Stimulated activated CD4-positive, alpha-beta T cell treated with anti-CD3 and anti-CD28 coated beads, Interleukin-12 subunit alpha, Interleukin-12 subunit beta, amount 100 ng/mL, for 4 hours (primary cell): Measurements from ENCODE around the gene CORO2A.

Experiments
- DNase-seq: peaks from one replicate; pipeline ENCODE4 v3.0.0-alpha.2; 2020

Gene CORO2A, protein sequence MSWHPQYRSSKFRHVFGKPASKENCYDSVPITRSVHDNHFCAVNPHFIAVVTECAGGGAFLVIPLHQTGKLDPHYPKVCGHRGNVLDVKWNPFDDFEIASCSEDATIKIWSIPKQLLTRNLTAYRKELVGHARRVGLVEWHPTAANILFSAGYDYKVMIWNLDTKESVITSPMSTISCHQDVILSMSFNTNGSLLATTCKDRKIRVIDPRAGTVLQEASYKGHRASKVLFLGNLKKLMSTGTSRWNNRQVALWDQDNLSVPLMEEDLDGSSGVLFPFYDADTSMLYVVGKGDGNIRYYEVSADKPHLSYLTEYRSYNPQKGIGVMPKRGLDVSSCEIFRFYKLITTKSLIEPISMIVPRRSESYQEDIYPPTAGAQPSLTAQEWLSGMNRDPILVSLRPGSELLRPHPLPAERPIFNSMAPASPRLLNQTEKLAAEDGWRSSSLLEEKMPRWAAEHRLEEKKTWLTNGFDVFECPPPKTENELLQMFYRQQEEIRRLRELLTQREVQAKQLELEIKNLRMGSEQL

DNA sequence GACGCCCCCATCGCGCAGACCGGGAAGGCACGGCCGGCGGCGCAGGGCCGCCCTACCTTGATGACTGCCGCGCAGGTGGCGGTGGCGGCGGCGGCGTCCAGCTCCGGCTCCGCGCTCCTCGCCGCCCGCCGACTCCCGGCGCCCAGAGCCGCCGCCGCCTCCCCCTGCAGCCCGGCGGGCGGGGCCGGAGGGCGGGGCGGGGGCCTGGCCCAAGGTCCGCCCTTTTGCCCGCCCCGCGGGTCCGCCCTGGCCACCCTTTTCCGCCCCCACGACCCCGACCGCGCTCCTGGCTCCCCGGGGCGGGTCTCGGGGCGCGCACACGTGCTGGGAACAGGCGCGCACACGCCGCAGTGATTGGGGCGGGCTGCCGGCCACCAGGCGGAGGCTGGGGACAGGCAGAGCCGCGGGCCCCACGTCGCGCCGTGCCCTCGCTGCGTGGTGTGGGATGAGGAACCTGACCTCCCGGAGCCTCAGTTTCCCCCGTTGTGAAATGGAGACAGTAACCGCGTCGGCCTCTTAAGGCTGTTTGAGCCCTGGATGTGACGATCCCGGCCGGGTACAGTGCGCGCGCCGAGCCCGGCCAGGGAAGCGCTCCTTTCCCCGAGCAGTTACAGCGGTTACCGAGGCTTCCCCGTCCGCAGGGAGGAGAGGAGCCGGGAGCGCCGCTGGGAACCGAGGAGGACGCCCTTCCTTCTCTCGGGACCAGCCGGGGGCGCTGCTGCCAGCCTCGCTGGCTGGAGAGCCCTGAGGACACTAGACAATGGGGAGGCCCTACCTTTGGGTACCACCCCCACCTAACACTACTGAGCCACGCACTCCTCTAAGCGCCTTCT, at the start of gene CORO2A:
Gene CORO2A (minus strand): TSS at position 135 of the 833 bp plus-strand sequence. CDS start 34,977 bp downstream, outside the sequence.
- DNase-seq = peak; percentile 76

GRCh38 chr9:98241357-98242300, 49.2 kb upstream of the CORO2A start:
- no peak for DNase-seq

- no peak for DNase-seq
These were observed 48.0 kb upstream of the CORO2A start for GRCh38 chr9:98240475-98240874.

DNA sequence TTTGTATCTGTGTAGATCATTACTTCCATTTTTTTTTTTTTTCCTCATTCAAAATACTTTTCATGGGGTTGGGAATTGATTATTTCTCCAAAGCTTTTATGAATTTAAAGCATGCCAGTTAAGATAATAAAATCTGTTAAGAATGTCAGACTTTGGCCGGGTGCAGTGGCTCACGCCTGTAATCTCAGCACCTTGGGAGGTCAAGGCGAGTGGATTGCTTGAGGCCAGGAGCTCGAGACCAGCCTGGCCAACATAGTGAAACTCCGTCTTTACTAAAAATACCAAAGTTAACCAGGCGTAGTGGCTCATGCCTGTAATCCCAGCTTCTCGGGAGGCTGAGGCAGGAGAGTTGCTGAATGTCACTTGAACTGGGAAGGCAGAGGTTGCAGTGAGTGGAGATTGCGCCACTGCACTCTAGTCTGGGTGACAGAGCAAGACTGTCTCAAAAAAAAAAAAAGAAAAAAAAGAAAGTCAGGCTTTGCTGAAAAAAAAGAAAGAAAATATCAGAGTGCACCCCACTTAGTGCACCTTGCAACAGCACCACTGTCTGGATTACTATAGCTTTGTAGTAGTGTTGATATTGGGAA, 44.6 kb upstream of the CORO2A start:
- no peak for DNase-seq

DNA sequence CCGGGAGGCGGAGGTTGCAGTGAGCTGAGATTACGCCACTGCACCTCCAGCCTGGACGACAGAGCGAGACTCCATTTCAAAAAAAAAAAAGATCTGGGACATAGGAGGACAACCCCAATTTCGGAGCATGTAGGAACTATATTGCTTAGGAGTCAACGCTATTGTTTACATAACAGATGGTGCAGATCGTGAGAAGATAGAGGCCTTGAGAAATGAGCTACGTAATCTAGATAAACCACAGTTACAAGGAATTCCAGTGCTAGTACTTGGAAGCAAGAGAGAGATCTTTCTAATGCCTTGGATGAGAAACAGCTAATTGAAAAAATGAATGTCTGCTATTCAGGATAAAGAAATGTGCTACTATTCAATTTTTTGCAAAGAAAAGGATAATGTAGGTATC, 42.7 kb upstream of the CORO2A start:
- DNase-seq = no peak

- no peak for DNase-seq
These were observed 41.9 kb upstream of the CORO2A start for GRCh38 chr9:98234245-98234825.

- no peak for DNase-seq
These were observed 40.5 kb upstream of the CORO2A start for GRCh38 chr9:98232926-98233325.

DNA sequence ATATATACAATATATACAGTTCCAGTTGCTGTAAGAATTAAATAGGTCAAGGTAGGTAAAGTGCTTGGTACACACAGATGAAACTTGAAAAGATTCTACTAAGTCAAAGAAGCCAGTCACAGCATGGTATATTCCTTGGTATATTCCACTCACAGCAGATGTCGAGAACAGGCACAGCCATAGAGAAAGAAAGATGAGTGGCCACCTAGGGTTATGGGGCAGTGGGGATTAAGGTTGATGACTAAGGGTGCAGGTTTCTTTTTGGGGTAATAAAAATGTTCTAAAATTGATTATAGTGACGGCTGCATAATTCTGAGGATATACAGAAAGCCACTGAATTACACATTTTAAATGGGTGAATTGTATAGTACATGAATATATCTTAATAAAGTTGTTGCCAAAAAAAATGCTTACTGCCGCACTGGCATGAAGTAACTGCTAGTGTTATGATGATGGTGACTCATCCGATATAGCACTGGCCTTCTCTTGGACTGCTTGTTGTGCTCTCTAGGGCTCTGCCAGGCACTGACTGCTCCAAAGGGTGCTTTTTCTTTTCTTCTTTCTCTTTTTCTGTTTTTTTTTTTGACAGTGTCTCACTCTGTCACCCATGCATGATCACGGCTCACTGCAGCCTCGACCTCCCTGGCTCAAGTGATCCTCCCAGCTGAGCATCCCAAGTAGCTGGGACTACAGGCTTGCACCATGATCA, 39.5 kb upstream of the CORO2A start:
- no peak for DNase-seq

GRCh38 chr9:98230789-98231188, 38.4 kb upstream of the CORO2A start:
- no peak for DNase-seq

DNA sequence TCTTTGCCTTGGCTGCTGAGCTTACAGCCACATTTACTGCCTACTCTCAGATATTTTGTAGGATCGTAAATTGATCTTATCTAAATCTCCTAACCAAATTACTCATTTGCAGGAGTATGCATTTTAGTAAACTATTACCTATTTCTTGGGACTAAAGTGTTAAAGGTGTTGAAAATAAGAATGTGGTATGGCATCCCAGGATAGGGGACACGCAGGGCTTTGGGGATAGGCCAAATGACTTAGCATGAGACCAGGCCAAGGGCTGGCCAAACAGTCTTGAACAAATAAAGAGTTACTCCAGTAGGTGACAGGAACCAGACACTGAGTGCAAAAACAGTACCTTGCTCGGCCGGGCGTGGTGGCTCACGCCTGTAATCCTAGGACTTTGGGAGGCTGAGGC, 37.9 kb upstream of the CORO2A start:
- no peak for DNase-seq

DNA sequence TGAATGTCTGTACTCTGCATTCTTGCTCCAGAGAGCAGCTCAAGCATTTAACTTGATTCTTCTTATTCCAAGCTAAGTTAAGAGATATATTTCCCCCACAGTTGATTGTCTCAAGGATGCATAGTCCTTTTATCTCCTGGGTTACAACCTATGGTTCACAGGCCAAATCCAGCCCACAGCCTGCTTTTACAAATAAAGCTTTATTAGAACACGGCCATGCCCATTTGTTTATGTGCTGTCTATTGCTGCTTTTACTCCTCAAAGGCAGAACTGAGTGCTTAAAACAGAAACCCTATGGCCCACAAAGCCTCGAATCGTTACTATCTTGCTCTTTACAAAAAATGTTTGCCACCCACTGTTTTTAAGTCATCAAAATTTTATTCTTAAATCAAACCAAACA, 37.2 kb upstream of the CORO2A start:
- no peak for DNase-seq

GRCh38 chr9:98229090-98229395, 36.6 kb upstream of the CORO2A start:
- DNase-seq = no peak

- no peak for DNase-seq
These were observed 36.1 kb upstream of the CORO2A start for GRCh38 chr9:98228392-98229089.

DNA sequence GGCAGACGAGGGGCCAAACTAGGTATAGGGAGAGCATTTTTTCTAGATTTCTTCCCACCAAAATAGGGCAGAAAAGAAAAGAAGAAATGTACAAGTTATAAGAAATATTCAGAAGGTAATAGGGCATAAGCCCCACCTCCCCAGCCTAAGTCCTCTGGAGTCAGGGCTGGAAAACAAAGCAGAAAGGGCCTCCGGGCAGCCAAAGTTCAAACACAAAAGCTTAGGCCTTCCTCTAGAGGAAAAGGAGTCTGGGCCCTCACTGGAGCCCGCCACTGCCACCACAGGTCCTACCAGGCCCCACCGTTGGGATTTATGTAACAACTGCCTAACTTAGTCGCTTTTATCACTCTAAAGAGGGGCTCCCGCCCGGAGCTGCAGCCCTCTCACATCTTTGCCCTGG, 35.4 kb upstream of the CORO2A start:
- no peak for DNase-seq

GRCh38 chr9:98226957-98227356, 34.5 kb upstream of the CORO2A start:
- DNase-seq = no peak

DNA sequence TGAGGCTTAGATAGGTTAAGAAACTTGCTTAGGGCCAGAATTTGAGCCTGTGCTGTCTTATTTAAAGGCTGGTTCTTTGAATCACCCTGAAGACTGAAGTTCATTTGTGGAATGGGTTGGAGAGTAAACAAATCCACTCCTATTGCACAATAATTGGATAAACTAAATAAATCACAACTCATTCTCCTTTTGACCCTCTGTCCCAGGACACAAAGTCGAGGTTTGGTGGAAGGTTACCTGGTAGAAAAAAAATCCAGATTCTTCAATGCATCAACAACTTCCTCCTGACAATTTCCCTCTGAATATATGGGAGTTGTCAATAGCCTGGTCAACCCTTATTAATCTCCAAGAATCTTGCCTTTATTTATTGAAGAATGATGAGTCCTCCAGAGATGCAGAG, 34.1 kb upstream of the CORO2A start:
- DNase-seq = no peak

DNA sequence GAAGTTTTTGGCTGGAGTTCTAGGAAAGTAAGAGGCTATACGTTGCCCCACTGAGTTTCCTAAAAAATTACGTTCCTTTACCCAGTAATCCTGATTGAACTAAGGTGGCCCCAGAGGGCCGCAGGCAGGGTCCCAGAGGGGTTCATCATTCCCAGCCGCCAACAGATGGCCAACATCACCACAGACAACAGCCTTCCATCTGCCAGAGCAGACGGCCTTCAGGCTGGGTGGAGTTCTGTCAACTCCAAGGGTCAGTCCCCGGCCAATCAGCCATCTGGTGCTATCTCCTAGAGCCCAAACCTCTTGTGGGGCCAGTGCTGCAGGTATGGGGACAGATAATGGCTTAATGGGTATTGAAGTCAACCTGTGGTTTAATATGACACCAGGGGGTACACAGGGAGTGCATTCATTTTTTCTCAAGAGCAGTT, 32.6 kb upstream of the CORO2A start:
- no peak for DNase-seq

GRCh38 chr9:98222885-98223691, 30.7 kb upstream of the CORO2A start:
- no peak for DNase-seq

DNA sequence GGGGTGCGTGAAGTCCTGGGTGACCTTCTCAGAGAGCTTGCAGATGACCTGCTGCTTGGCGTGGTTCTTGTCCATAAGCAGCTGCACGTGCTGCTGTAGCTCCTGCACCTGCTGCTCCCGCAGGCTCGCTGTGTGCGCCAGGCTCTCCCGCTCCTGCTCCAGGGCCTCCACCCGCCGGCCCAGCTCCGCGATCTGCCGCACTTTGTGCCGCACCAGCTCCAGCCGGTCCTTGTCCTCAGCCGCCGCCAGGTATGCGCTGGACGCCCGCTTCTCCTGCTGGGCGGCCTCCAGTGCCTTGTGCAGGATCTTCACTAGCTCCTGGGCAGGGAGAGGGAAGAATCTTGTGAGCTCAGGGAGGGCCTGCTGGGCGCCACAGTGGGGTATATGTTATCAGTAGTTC, 28.5 kb upstream of the CORO2A start:
- DNase-seq = no peak
